HG03108 (cell line): ENCODE results near the gene COL5A1.

Experiments used
- ATAC-seq: cut with Tn5 transposase; IDR thresholded peaks from one replicate; pipeline ENCODE4 v1.9.1; 2021; ENCODE audit warnings: moderate library complexity; ENCODE audit not compliant: unreplicated experiment

Gene COL5A1

DNA sequence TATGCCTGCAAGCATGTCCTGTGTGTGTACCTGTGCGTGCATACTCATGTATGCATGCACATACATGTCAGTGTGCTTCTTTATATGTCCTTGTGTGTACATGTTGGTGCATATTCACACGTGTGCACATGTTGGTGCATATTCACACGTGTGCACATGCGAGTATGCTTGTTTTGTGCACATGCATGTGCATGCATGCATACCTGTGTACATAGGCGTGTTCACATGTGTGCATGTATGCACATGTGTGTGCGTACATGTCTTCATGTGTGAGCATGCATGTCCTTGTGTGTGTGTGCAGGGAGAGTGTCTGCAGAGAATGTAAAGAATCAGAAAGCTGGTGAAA, 166.8 kb downstream of the COL5A1 start:
- ATAC-seq = no peak

DNA sequence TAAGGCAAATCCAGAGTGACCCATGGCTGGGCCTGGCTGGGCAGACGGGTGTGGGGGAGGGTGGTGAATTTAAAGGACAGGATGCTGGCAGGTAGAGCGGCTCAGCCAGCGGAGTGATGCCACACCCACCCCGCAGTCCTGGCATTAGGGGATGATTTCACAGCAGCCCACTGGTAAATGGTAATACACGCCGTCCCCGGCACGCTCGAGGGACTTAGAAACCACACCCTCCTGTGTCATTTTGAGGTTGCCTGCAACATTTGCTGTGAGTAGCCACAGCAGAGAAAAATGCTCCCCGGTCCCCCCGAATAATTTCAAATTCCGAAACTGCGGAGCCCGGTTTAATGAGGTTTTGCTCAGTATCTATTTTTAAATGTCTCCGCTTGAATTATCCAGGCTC, 167.7 kb downstream of the COL5A1 start:
- ATAC-seq = no peak

DNA sequence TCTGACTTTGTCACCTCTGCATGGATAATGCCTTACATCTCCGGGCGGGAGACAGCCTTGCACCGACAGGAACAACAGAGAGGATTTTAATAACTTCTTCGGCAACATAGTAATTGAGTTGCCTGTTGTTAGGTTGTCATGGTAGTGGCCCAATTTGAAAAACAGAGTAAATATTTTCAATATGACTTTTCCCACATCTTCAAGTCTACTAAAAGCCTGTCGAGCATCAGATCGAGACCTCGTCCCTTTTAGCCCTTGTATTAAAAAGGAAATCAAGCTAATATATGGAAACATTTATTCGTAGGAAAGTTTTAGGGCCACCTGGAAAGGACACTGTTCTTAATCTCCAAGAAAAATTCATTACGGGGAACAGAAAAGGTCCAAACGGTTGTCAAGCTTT, 168.2 kb downstream of the COL5A1 start:
- no peak for ATAC-seq

DNA sequence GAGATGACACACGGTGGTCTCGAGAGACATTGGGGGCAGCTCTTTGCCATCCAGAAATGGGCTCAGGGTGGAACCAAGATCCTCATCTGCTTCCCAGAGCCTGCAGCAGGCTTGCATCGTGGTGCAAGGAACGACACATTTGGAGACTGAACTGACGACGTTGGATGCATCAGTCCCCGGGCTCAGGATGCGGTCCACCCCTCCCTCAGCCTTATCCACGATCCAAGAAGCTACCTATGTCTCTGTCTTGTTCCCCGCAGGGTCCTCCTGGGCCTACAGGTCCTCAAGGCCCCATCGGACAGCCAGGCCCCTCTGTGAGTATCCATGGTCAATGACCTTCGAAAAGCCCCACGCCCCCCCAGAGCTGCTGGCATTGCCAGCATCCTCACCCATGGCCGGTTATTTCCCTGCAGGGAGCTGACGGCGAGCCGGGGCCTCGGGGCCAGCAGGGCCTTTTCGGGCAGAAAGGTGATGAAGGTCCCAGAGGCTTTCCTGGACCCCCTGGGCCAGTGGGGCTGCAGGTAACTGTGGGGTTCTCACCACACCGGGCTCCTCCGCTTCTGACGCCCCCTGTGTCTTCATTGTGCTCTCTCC, 169.6 kb downstream of the COL5A1 start:
- no peak for ATAC-seq

DNA sequence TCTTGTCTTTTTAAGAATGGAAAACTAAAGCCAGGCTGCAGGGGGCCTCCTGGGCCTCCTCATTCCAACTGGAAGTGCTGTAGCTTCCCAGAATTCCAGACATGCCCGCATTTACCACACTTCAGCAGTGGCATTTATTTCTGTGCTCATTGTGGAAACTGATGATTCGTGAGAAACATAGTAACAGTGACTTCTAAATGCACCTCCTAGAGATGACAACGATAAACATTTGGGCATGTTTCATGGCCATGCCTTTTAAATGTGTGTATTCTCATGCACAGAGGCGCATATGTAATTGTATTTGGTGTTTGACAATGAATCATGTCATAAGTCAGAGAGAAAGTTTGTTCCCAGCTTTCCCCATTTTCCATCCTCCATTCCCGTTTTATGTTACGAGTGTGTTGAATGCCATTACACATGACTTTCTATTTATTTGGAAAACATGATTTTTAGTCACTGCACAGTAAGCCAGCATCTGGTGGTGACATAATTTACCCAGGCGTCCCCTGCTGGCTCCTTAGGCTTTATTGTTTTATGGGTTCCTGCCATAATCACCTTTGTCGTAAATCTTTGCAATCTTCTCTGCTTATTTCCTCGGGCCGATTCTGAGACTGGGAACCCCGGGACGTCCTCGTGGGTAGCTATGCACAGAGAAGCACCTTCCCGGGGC, 170.2 kb downstream of the COL5A1 start:
- ATAC-seq = no peak

DNA sequence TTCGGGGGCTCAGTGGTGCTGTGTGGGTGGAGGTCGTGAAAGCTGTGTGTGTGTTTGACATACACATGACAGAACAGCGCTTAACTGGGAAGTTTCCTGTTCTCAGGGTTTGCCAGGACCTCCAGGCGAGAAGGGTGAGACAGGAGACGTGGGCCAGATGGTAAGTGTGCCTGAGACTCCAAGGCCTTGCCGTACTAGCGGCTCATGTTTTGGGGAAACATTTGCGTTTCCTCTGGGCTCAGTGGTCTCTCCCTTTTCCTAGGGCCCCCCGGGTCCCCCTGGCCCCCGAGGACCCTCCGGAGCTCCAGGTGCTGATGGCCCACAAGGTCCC, 170.7 kb downstream of the COL5A1 start:
- no peak for ATAC-seq

DNA sequence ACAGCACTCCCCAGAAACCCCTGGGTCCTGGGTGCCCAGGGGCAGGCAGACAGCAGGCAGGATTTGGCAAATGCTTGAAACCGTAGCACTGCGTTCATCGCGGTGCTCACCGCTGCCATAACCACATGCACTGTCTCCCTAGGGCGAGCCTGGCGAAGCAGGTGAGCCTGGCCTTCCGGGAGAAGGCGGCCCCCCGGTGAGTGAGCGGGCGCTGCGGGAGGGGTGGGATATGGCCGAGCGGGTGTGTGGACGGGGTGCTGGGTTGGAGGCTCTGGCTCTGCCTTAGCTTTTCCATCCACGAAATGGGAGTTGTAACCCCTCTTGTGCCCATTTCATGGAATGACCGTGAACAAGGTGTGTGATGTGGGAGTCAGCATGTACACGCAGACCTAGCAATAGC, 172.2 kb downstream of the COL5A1 start:
- no peak for ATAC-seq

DNA sequence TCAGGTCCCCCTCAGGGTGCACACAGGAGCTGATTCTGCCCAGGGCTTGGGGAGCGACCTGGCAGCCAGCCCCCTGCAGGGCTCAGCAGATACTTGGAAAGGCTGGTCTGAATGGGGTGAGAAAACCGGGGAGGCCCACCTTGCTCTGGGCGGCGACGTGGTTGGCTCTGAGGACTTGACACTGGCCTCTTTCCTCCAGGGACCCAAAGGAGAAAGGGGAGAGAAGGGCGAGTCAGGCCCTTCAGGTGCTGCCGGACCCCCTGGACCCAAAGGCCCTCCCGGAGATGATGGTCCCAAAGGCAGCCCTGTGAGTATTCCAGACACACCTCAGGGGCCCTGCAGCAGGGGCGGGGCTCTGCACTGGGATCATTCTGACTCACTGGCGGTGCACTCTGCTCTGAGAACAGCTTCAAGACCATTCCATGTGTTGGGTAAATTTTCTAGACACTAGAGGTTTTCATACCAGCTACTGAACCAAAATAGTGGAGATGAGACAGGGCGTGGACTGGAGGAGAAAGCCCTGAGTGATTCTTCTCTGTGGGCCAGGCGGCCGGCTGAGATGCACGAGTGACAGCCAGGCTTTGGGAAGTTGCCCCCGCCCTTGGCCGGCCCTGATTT, 173.1 kb downstream of the COL5A1 start:
- ATAC-seq = no peak

DNA sequence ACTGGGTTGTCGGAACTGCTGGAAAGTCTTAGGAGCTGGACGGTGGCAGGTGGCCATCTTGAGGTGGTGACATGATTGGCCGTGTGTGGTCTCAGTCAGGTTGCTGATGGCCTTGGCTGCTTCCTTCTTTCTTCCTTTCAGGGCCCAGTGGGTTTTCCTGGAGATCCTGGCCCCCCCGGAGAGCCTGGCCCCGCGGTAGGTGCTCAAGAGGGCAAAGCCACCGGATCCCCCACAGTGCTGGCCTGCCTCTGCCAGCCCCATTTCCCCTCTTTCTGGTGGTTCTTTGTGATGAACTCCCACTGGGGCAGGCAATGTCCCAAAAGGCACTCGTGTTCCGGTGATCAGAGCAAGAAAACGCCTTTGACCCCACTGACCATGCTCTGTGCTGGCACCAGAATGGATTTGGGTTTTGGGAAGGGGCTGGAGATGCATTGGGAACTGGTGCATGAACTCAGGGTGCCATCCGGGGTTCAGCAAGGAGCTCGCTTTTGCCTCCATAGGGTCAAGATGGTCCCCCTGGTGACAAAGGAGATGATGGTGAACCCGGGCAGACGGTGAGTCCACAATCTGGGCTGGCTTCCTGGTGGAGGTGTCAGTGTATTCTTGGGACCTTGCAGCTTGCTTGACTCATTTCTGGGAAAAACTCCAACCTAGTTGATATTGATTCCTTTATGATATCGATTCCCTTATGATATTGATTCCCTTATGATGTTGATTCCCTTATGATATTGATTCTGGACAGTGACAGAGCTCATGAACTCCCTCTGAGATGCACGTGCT, 174.0 kb downstream of the COL5A1 start:
- ATAC-seq = no peak

DNA sequence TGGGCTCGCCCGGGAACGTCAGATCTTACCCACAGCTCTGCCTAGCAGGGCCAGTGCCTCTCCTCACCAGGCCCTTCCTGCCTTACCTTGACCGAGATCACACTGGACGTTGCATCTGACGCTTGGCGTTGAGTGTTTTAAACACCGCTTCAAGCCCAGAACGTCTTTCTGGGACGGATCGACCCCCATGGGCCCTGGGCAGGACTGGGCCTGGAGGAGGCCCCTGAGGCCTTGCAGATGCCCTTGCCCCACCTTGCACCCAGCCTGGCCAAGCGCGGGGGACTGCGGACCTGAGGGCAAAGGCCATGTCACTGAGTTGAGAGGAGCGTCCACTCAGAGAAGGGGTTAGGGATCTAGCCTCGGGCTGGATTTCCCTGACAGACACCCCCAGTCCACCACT, 174.7 kb downstream of the COL5A1 start:
- ATAC-seq = no peak

DNA sequence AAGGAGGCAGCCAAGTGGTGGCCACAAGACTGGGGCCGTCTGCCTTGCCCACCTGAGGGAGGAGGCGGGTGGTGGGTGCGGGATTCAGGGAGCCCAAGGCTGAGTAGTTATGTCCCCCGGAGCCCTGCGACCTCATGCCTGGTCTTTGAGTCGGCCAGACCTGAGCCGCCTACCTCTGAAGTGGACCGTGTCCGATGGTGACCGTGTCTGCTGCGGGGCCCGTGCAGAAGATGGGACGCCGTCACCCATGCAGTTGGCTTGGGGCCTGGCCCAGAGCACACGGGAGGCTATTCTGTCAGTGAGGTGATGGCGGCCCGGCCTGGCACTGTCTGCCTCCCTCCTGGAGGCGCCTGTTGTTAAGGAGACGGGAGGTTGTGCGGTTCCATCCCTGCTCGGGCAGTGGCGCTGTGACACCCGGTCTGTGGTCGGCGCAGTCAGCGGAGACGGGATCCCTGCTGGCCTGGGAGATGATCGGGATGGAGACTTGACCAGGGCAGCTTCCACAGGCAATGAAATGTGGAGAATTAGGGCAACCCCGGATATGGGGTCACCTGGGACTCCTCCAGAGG, 176.5 kb downstream of the COL5A1 start:
- no peak for ATAC-seq

DNA sequence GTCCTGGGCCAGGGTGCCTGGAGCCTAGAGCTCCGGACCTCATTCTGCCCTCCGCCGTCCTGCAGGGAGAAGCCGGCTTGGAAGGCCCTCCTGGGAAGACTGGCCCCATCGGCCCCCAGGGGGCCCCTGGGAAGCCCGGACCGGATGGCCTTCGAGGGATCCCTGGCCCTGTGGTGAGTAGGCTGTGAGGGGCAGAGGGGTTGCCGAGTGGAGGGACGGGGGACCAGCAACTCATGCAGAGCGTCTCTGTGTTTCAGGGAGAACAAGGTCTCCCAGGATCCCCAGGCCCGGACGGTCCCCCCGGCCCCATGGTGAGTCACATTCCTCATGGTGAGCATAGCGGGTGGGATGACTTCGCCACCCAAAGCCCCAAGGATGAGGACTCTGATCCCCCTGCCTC, 177.0 kb downstream of the COL5A1 start:
- ATAC-seq = no peak

DNA sequence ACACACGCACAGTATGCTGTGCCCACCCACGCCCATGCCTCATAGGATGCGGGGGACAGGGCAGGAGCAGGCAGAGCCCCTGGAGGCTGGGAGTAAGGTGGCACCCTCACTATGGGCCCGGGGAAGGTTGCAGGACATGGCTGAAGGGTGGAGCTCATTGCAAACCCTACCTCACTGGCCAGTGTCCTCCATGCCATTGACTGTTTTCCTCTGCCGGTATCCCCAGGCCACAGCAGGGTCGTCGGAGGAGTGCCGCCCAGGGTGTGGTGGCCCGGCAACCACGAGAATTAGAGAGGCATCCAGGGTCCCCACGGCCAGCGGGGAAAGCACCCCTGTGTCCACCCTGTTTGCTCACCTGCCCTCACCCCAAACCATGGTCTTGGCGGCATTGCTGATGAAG, 179.3 kb downstream of the COL5A1 start:
- ATAC-seq = no peak

DNA sequence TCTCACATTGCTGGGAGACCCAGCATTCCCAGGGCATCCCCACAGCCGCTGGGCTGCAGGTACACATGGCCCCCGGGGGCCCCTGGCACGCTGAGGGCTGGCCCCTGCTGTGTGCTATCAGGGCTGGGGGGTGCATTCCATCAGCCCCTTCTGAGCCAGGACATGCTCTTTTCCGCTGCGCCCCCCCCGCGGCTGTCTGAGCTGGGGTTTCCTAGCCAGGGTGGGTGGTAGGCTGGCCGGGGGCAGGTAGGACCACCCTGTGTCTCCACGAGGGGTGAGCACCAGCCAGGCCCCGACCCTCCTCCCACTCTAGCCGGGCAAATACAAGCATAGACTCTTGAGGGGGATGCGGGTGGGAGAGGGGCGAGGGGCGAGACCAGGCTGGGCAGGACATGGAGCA, 180.9 kb downstream of the COL5A1 start:
- ATAC-seq = no peak

DNA sequence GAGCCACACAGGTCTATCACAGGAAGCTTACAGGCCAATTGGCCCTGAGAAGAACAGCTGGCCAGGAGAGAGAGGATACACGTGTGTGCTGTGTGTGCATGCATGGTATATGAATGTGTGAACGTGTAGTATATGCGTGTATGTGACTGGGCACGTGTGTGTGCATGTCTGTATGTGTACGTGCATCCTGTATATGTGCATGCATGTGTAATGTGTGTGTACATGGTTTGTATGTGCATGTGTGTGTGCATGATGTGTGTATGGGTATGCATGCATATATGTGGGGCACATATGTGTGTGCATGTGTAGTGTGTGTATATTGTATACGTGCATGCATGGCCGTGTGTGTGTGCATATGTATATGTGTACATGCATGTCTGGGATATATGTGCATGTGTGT, 182.0 kb downstream of the COL5A1 start:
- no peak for ATAC-seq

DNA sequence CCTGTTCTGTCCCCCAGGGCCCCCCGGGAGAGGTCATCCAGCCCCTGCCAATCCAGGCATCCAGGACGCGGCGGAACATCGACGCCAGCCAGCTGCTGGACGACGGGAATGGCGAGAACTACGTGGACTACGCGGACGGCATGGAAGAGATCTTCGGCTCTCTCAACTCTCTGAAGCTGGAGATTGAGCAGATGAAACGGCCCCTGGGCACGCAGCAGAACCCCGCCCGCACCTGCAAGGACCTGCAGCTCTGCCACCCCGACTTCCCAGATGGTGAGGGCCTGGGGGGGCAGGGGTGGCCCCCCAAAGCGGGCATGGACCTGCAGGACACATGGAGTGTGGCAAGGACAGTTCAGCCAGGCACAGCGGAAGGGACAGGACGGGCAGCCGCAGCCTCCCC, 183.0 kb downstream of the COL5A1 start:
- no peak for ATAC-seq

DNA sequence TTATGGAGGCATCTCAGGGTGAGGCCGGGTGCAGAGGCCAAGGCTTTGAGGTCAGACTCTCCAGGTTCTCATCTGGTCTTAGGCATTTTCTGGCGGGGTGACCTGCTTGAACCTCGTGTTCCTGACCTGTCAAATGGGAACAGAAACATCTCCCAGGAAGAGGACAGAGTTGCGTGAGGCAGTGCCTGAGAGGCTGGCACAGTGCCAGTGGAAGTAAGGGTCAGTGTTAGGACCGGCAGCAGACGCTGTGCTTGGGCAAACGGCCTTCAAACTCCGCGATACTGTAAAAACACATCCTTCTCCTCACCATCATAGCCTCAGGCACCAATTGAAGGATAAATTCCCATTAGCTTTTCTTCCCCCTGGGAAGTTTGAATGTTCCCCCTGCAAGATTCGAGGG, 183.4 kb downstream of the COL5A1 start:
- ATAC-seq = no peak

DNA sequence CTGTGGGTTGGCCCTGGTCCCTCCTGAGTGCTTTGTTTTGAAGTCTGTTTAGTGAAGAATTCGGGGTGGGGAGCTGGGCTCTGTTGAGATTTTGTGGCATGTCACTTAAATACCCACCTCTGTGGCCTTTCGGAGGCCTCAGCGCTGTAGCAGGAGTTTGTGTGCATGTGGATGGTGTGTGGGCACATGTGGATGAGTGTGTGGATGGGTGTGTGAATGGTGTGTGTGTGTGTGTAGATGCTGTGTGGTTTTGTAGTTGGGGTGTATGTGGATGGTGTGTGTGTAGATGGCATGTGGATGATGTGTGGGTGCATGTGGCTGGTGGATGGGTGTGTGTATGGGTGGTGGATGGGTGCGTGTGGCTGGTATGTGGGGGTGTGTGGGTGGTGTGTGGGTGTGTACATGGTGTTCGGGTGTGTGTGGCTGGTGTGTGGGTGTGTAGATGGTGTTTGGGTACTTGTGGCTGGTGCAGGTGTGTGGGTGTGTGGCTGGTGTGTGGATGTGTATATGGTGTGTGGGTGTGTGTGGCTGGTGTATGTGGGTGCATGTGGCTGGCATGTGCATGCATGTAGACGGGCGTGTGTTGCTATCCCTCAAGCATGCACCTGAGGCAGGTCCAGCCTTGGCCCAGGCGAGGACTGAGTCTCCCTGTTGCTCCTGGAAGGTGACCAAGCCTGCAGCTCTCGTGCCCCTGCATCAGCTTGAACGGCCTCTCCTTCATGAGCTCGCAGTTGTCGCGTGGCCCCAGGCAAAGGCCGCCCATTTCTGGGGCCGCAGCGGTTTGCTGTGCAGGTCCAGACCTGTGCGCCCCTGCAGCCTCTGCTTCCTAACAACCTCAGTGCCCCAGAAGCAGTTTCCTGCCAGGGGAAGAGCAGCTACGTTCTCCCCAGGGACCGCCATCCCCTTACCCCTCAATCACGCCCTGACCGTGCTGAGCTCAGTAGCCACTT, 185.0 kb downstream of the COL5A1 start:
- ATAC-seq = no peak

DNA sequence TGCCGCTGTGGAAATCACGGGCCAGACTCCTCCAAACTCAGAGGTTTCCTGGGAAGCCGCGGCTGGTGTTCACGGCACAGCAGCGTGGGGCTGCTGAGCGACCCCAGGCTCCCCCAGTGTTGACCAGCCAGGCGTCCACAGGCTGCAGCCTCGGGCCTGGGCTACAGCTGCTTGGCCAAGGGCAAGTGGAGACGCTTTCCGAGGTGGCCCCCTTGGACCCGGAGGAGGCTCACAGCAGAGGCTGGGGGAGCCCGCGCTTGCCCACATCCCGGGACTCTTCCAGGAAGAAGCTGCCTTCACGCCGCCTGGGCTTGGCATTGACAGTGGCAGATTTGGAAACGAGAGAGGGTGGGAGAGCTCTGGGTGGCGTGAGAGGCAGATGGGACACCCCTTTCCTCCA, 186.0 kb downstream of the COL5A1 start:
- no peak for ATAC-seq

DNA sequence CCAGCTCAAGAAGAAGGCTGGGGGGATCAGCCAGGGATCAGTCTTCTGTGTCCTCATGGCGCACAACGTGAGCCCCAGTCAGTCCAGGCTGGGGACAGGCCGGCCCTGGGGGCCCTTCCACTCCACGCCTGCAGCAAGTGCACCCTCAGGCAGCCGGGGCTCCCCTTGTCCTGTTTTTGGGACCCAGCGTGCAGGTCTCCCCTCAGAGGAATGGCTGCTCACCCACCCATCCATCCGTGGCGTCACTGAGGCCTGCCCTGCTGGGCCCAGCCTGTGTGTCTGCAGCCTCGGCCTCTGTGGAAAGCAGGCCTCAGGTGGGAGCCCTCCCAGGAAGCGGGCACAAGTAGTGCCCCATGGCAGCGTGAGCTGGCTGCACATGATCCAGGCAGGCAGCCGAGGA, 186.4 kb downstream of the COL5A1 start:
- ATAC-seq = no peak

DNA sequence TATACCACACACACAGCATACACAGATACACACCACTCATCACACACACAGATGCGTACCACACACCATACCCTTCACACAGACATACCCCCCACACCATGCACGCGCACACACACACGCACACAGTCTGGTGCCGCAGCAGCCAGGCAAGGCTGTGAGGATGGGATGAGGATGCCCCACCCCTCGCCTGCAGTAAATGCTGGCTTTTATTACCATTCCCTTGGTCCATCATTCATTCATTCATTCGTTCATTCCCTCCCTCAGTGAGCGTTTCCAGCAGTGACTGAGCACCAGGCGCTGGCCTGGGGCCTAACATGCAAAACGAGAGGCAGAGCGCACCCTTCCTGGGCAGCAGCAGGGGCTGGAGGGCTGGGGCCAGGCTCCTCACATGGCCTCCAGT, 187.3 kb downstream of the COL5A1 start:
- no peak for ATAC-seq
